Mesenchymal stem cell (in vitro differentiated cells and primary cell): ENCODE results near the gene MAGED1.

Source experiments
- DNase-seq: peaks from one replicate; pipeline ENCODE4 v3.0.0-alpha.2; 2013
- H2AFZ ChIP-seq: one replicate; pipeline ENCODE4 v1.6.1; 2013; ENCODE audit warnings: low read depth, mild to moderate bottlenecking, control low read depth, inconsistent platforms, low read length, moderate library complexity
- H2AK5ac ChIP-seq: 2 replicates; pipeline ENCODE4 v1.6.1; 2013; ENCODE audit warnings: low read length, moderate library complexity, mild to moderate bottlenecking, inconsistent platforms; ENCODE audit not compliant: severe bottlenecking
- H2BK120ac ChIP-seq: one replicate; pipeline ENCODE4 v1.6.1; 2013; ENCODE audit warnings: low read depth, mild to moderate bottlenecking, inconsistent platforms, low read length, moderate library complexity
- H2BK12ac ChIP-seq, 2 experiments: one replicate each; pipeline ENCODE4 v1.6.1; 2013; ENCODE audit warnings: inconsistent platforms in 2 of 2, low read length in 2 of 2, mild to moderate bottlenecking in 2 of 2, moderate library complexity in 2 of 2, control low read depth in 1 of 2
- H2BK15ac ChIP-seq: one replicate; pipeline ENCODE4 v1.6.1; 2013; ENCODE audit warnings: mild to moderate bottlenecking, low read depth, inconsistent platforms; ENCODE audit not compliant: poor library complexity, severe bottlenecking
- H2BK5ac ChIP-seq: 2 replicates; pipeline ENCODE4 v1.6.1; 2013; ENCODE audit warnings: low read depth, mild to moderate bottlenecking, low read length, control low read depth, inconsistent platforms; ENCODE audit not compliant: poor library complexity, severe bottlenecking
- H3K14ac ChIP-seq, 2 experiments: one replicate each; pipeline ENCODE4 v1.6.1; 2013; ENCODE audit warnings: inconsistent platforms in 2 of 2, low read length in 2 of 2, control low read depth in 1 of 2, mild to moderate bottlenecking in 1 of 2, moderate library complexity in 1 of 2
- H3K18ac ChIP-seq, 2 experiments: one replicate each; pipeline ENCODE4 v1.6.1; 2013; ENCODE audit warnings: inconsistent platforms in 2 of 2, low read length in 2 of 2, control low read depth in 1 of 2, low read depth in 1 of 2, mild to moderate bottlenecking in 1 of 2
- H3K23ac ChIP-seq, 2 experiments: one replicate each; pipeline ENCODE4 v1.6.1; 2013; ENCODE audit warnings: inconsistent platforms in 2 of 2, low read length in 2 of 2, mild to moderate bottlenecking in 2 of 2, moderate library complexity in 2 of 2, control low read depth in 1 of 2
- H3K27ac ChIP-seq: 2 replicates; pipeline ENCODE4 v1.5.1; 2013; ENCODE audit warnings: mild to moderate bottlenecking, moderate library complexity, low read length, control low read depth, inconsistent platforms; ENCODE audit not compliant: poor library complexity, severe bottlenecking
- H3K27me3 ChIP-seq, 2 experiments: 2 replicates each; pipeline versions ENCODE4 v1.6.1 to v1.7.0; 2013; ENCODE audit warnings: low read length in 2 of 2, mild to moderate bottlenecking in 2 of 2, moderate library complexity in 2 of 2, control low read depth in 1 of 2, inconsistent platforms in 1 of 2; ENCODE audit not compliant: control insufficient read depth in 1 of 2, insufficient read depth in 1 of 2
- H3K36me3 ChIP-seq, 2 experiments: 2 replicates each; pipeline versions ENCODE4 v1.6.1 to v1.7.0; 2013; ENCODE audit warnings: low read length in 2 of 2, control low read depth in 1 of 2, inconsistent platforms in 1 of 2, low read depth in 1 of 2, mild to moderate bottlenecking in 1 of 2; ENCODE audit not compliant: insufficient read depth in 2 of 2, control insufficient read depth in 1 of 2
- H3K4ac ChIP-seq, 2 experiments: one replicate each; pipeline ENCODE4 v1.6.1; 2013; ENCODE audit warnings: inconsistent platforms in 2 of 2, low read length in 2 of 2, mild to moderate bottlenecking in 2 of 2, moderate library complexity in 2 of 2, control low read depth in 1 of 2, low read depth in 1 of 2
- H3K4me1 ChIP-seq: 2 replicates; pipeline ENCODE4 v1.6.1; 2013; ENCODE audit warnings: low read depth, low read length, control low read depth; ENCODE audit not compliant: control insufficient read depth, insufficient read depth
- H3K4me2 ChIP-seq: 2 replicates; pipeline ENCODE4 v1.6.1; 2013; ENCODE audit warnings: low read length, mild to moderate bottlenecking, inconsistent platforms; ENCODE audit not compliant: poor library complexity, severe bottlenecking
- H3K4me3 ChIP-seq, 2 experiments: 2 replicates each; pipeline versions ENCODE4 v1.5.1 to v1.7.0; 2013; ENCODE audit warnings: low read length in 2 of 2, mild to moderate bottlenecking in 2 of 2, control low read depth in 1 of 2, low read depth in 1 of 2; ENCODE audit not compliant: insufficient read depth in 1 of 2
- H3K79me1 ChIP-seq: replicated peaks from 2 replicates; pipeline ENCODE4 v1.6.1; 2013; ENCODE audit warnings: mild to moderate bottlenecking, control low read depth, low read length, inconsistent platforms; ENCODE audit not compliant: poor library complexity, severe bottlenecking
- H3K9ac ChIP-seq: 2 replicates; pipeline ENCODE4 v1.7.0; 2013; ENCODE audit warnings: mild to moderate bottlenecking, low read length, moderate library complexity
- H3K9me3 ChIP-seq: 2 replicates; pipeline ENCODE4 v1.7.0; 2013; ENCODE audit warnings: mild to moderate bottlenecking, low read length; ENCODE audit not compliant: control insufficient read depth
- H4K8ac ChIP-seq: one replicate; pipeline ENCODE4 v1.6.1; 2013; ENCODE audit warnings: inconsistent platforms, mild to moderate bottlenecking, low read length, moderate library complexity
- H4K91ac ChIP-seq: one replicate; pipeline ENCODE4 v1.6.1; 2013; ENCODE audit warnings: mild to moderate bottlenecking, low read length, inconsistent platforms
- WGBS: methylation state at CpG from one replicate; pipeline ENCODE4 v1.1.7; 2013; ENCODE audit warnings: mixed read lengths; 5-methylcytosine and 5-hydroxymethylcytosine counted together

MAGED1 gene

GRCh38 chrX:51852096-51852495 is 41.3 kb upstream of the MAGED1 start:
- Histone ChIP-seq H3K23ac (no peak overlapping the region), H2AFZ (no peak overlapping the region), H3K36me3 (peaks cover 0 to 14% of the 10 kb centered on the region in 2 experiments), H2BK5ac (no peak overlapping the region), H3K18ac (no peak overlapping the region), H4K8ac (no peak overlapping the region), H3K9ac (no peak overlapping the region), H3K4me1 (no peaks in the 10 kb centered on the region), H2BK120ac (no peak overlapping the region), H3K4me3 (no peak overlapping the region), H2AK5ac (no peak overlapping the region), H3K14ac (no peak overlapping the region), H3K79me1 (peaks cover 8% of the 10 kb centered on the region), H2BK12ac (no peak overlapping the region), H3K4ac (no peak overlapping the region), H3K27me3 (no peaks in the 10 kb centered on the region), H3K4me2 (no peak overlapping the region), H2BK15ac (no peak overlapping the region), H3K27ac (no peak overlapping the region), H4K91ac (no peak overlapping the region), H3K9me3 (peaks cover 59% of the 10 kb centered on the region)
- 100% methylated on average over 1 of the region's 1 CpG for WGBS
- no peak for DNase-seq

- H3K9ac ChIP-seq, result no peak overlapping the region
- H2BK15ac ChIP-seq, result no peak overlapping the region
- H3K4me2 ChIP-seq, result no peak overlapping the region
- H3K4me1 ChIP-seq, result no peaks in the 10 kb centered on the region
- 82% methylated on average over 3 of the region's 3 CpGs for WGBS
- H3K14ac ChIP-seq, result no peak overlapping the region
- no peak overlapping the region for H3K18ac ChIP-seq
- H2AK5ac ChIP-seq, result no peak overlapping the region
- no peak for DNase-seq
- H3K4me3 ChIP-seq, result no peak overlapping the region
- peaks cover 6% of the 10 kb centered on the region for H3K79me1 ChIP-seq
- H3K36me3 ChIP-seq, result peaks cover 0 to 14% of the 10 kb centered on the region in 2 experiments
- no peak overlapping the region for H3K23ac ChIP-seq
- no peak overlapping the region for H3K27ac ChIP-seq
- H3K27me3 ChIP-seq, result no peaks in the 10 kb centered on the region
- no peak overlapping the region for H4K8ac ChIP-seq
- no peak overlapping the region for H2BK12ac ChIP-seq
- H4K91ac ChIP-seq, result no peak overlapping the region
- no peak overlapping the region for H2AFZ ChIP-seq
- H3K9me3 ChIP-seq, result peaks cover 64% of the 10 kb centered on the region
- H2BK5ac ChIP-seq, result no peak overlapping the region
- H3K4ac ChIP-seq, result no peak overlapping the region
- H2BK120ac ChIP-seq, result no peak overlapping the region
Measured at GRCh38 chrX:51852621-51853020, 40.8 kb upstream of the MAGED1 start.

DNA sequence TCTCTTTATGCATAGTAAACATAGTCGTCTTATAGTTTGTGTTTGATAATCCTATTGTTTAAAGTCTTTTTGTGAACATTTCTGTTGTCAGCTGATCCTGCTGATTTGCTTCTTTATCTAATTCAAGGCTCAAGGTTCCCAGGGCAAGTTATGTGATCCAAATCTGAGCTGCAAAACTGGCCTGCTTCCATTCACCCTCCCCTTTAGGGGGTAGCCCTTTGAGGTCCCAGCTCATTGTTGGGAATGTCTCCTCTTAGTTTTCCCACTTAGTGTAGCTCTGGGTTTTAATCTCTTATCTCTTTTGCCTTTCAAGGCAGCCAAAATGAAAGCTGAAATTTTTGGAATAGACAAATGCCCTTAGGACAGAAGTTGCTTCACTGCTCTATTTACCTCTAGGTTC is 40.2 kb upstream of the MAGED1 start:
- no peak overlapping the region for H3K27ac ChIP-seq
- H2BK12ac ChIP-seq, result no peak overlapping the region
- no peak overlapping the region for H4K8ac ChIP-seq
- peaks cover 70% of the 10 kb centered on the region for H3K9me3 ChIP-seq
- peaks cover 0 to 14% of the 10 kb centered on the region in 2 experiments for H3K36me3 ChIP-seq
- no peak overlapping the region for H2BK5ac ChIP-seq
- H3K4ac ChIP-seq, result no peak overlapping the region
- no peak overlapping the region for H3K14ac ChIP-seq
- no peak overlapping the region for H2BK15ac ChIP-seq
- H2AFZ ChIP-seq, result no peak overlapping the region
- H3K79me1 ChIP-seq, result peaks cover 6% of the 10 kb centered on the region
- WGBS, result no CpG with 5 or more reads among the region's 1 CpG
- no peak overlapping the region for H3K23ac ChIP-seq
- H3K9ac ChIP-seq, result no peak overlapping the region
- no peak overlapping the region for H4K91ac ChIP-seq
- H2AK5ac ChIP-seq, result no peak overlapping the region
- no peaks in the 10 kb centered on the region for H3K4me1 ChIP-seq
- H3K4me2 ChIP-seq, result no peak overlapping the region
- no peak overlapping the region for H3K18ac ChIP-seq
- H2BK120ac ChIP-seq, result no peak overlapping the region
- no peak for DNase-seq
- H3K27me3 ChIP-seq, result no peaks in the 10 kb centered on the region
- no peak overlapping the region for H3K4me3 ChIP-seq

DNA sequence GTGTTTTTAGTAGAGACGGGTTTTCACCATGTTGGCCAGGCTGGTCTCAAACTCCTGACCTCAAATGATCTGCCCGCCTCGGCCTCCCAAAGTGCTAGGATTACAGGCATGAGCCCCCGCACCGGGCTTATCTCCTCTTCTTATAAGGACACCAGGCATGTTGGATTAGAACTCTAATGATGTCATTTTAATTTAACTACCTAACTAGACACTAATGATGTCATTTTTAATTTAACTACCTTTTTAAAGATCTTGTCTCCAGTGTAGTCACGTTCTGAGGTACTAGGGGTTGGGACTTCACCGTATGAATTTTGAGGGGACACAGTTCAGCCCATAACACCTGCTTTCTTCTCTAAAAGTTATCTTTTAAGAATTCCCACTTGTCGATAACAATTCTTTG is 37.7 kb upstream of the MAGED1 start:
- H4K8ac ChIP-seq, result no peak overlapping the region
- H4K91ac ChIP-seq, result no peak overlapping the region
- H2BK12ac ChIP-seq, result no peak overlapping the region
- no peak overlapping the region for H3K23ac ChIP-seq
- peaks cover 0 to 14% of the 10 kb centered on the region in 2 experiments for H3K36me3 ChIP-seq
- H3K4ac ChIP-seq, result no peak overlapping the region
- no peak overlapping the region for H2AFZ ChIP-seq
- H2BK5ac ChIP-seq, result no peak overlapping the region
- no peak overlapping the region for H2BK120ac ChIP-seq
- H3K4me2 ChIP-seq, result no peak overlapping the region
- H3K27me3 ChIP-seq, result no peaks in the 10 kb centered on the region
- DNase-seq, result no peak
- no peak overlapping the region for H3K14ac ChIP-seq
- no peaks in the 10 kb centered on the region for H3K4me1 ChIP-seq
- 99% methylated on average over 4 of the region's 8 CpGs for WGBS
- no peak overlapping the region for H2AK5ac ChIP-seq
- no peak overlapping the region for H3K27ac ChIP-seq
- H3K9me3 ChIP-seq, result peaks cover 86% of the 10 kb centered on the region
- no peak overlapping the region for H3K4me3 ChIP-seq
- no peak overlapping the region for H2BK15ac ChIP-seq
- H3K79me1 ChIP-seq, result peaks cover 5% of the 10 kb centered on the region
- H3K18ac ChIP-seq, result no peak overlapping the region
- H3K9ac ChIP-seq, result no peak overlapping the region
